Lower leg skin (tissue), 4 donors: Measurements from ENCODE around the gene PDIA6. TPM values are rescaled to one million over a fixed set of nuclear protein-coding genes. Genes with fewer than 3 reads are reported as not detected.

Experiments
- DNase-seq, 2 donors: peaks; one replicate each; pipeline ENCODE4 v3.0.0-alpha.2; 2019; ENCODE audit warnings: low spot score in 2 of 2
- H3K4me3 ChIP-seq: fragments of 200-600 bp; sonication (generic); 2 replicates; pipeline ENCODE4 v1.5.1; 2017; ENCODE audit warnings: mild to moderate bottlenecking, low read depth; ENCODE audit not compliant: poor library complexity, severe bottlenecking
- POLR2A ChIP-seq, 2 donors: fragments of 450-650 bp; IDR thresholded peaks; one replicate each; pipeline ENCODE4 v1.6.1; 2016 to 2017; ENCODE audit warnings: antibody characterized with exemption in 2 of 2, mild to moderate bottlenecking in 1 of 2, moderate library complexity in 1 of 2
- WGBS, 2 donors: methylation state at CpG; one replicate each; pipeline ENCODE4 v1.1.5; 2018; 5-methylcytosine and 5-hydroxymethylcytosine counted together
- intact Hi-C: fragments of 100-400 bp; cut with DNase I; formaldehyde crosslinking; loops from one replicate; pipeline ENCODE4 v1.15.0; 2023; ENCODE audit warnings: low total_unique reads
- total RNA-seq, 4 donors: library from RNA; depleted of rRNA; stranded (reverse); fragments of >200 nt; gene quantifications; one replicate each; pipeline ENCODE4 v1.1.0, GENCODE V29; 2016
- TF ChIP-seq, protein P1 (sequence below), 3 donors: fragments of 450-650 bp; IDR thresholded peaks; one replicate each; pipeline ENCODE4 v1.5.1; 2016; ENCODE audit warnings: antibody characterized with exemption in 3 of 3, mild to moderate bottlenecking in 3 of 3, moderate library complexity in 2 of 3

The PDIA6 gene
- total RNA-seq, 4 donors from 2014 or later: 50.5 to 97.7 (median 73.7) TPM

DNA sequence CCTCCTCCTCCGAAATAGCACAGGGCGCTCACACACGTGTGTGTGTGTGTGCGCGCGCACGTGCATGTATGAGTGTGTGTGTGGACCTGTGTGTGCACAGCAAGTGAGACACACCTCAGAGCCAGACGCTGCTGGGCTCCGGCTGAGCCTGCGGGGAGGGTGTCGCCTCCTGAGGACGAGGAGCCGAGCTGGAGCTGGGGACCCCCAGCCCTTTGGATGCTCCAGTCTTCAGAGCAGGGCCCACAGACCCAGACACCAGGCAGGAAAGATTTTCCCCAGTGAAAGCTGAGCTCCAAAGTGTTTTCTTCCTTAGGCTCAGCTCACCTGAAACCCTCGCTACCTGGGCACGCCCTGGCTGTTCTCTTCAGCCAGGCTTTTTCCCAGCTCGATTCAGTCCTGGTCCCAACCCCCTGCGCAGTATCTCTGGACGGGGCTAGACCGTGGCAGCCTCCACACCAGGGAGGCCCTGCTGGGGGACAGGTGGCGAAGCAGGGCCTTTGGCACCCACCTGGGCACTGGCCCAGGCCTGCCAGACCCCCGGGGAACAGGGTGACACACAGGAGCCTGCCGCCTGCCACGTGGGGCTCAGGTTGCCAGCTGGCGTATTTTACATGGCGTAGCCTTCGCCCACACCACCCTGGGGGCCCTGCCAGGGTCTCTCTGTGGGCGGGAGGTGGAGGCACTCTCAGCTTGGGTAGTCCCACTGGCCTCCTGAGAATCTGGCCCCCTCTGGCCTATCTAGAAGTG is 36.2 kb downstream of the PDIA6 start:
- DNase-seq: peak in 1 of 2 donors; percentile 74
- no peak overlapping the region for H3K4me3 ChIP-seq
- 55 to 58% methylated on average over 25 to 27 of the region's 27 CpGs for WGBS, 2 donors
- TF ChIP-seq, protein P1, sequence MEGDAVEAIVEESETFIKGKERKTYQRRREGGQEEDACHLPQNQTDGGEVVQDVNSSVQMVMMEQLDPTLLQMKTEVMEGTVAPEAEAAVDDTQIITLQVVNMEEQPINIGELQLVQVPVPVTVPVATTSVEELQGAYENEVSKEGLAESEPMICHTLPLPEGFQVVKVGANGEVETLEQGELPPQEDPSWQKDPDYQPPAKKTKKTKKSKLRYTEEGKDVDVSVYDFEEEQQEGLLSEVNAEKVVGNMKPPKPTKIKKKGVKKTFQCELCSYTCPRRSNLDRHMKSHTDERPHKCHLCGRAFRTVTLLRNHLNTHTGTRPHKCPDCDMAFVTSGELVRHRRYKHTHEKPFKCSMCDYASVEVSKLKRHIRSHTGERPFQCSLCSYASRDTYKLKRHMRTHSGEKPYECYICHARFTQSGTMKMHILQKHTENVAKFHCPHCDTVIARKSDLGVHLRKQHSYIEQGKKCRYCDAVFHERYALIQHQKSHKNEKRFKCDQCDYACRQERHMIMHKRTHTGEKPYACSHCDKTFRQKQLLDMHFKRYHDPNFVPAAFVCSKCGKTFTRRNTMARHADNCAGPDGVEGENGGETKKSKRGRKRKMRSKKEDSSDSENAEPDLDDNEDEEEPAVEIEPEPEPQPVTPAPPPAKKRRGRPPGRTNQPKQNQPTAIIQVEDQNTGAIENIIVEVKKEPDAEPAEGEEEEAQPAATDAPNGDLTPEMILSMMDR (IDR thresholded peaks at IDR 0.05): no peak
- no peak for TF ChIP-seq POLR2A (IDR thresholded peaks at IDR 0.05)
- intact Hi-C loops: no loop called here

DNA sequence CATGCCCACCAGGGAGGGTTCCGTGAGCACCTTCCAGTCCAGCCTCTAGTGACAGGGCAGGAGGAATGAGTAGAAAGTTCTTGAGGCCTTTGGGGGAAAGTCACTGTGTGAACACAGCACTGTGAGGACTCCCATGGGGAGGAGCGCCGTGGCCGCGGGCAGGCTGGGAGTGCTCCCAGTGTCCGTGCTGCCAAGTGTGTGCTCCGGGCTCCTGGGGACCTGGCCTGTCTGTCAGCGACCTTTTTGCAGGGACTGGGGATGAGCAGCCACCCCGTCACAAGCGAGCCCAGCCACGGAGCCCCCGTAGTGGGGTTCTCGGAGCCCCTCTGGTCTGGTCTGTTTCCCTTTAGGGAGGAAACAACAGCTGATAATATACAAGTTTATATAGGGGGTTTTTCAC is 36.8 kb downstream of the PDIA6 start:
- WGBS, 2 donors: 72 to 80% methylated on average over 13 of the region's 13 CpGs
- H3K4me3 ChIP-seq: no peak overlapping the region
- TF ChIP-seq, protein P1 (IDR thresholded peaks at IDR 0.05): no peak
- TF ChIP-seq POLR2A (IDR thresholded peaks at IDR 0.05): no peak
- intact Hi-C loops: no loop called here
- DNase-seq: no peak

DNA sequence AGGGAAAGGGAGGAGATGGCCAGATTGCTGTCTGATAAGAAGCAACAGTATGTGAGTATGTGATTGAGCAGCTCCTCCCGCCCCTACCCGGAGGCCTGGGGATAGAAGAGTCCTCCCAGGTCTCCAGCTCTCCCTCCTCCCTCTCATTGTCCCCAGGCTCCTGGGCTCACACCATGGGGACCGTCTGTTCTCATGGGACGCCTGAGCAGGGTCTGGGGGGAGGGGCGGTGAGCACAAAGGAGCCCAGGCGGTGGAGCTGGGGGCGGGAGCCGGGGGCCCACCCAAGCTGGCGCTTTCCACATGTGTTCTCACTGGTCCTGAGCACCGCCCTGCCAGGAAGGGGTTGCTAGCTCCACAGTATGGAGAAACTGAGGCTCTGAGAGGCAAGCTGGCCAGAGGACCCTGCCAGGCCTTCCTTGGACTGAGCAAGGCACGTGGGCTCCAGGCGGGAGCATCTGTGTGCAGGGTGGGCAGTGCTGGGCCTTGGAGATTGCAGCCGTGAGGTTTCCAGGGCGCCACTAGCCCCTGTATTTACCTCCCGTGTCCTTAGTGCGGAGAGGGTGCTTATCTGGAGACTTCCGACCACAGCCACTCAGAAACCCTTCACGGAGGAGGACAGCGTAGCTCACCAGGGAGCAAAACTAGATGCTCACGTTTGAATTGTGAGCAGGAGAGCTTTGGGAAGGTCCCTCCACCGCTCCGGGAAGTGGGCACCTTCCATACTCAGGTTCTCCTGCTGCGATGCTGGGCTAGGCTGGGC is 37.4 kb downstream of the PDIA6 start:
- no peak overlapping the region for H3K4me3 ChIP-seq
- WGBS, 2 donors: 75 to 80% methylated on average over 23 of the region's 23 CpGs
- intact Hi-C loops: no loop called here
- TF ChIP-seq, protein P1 (IDR thresholded peaks at IDR 0.05): no peak
- TF ChIP-seq POLR2A (IDR thresholded peaks at IDR 0.05): no peak
- no peak for DNase-seq

DNA sequence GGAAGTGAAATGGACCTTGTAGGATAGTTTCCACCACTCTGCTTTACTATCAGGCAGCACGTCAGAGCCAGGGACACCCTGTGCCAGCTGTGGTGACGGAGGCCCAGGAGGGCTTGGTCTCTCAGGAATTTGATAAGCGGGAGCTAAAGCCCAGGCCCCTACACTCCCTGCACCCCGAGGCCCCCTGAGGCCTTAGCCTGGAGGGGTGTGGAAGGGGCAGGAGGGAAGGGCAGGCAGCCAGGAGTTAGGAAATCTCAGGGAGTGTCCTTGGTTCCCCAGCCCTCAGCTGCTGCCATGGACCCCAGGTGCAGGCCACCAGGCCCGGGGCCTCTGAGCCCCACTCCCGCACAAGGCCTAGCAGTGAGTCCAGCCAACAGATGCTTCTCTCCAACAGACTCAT is 38.2 kb downstream of the PDIA6 start:
- WGBS, 2 donors: 45 to 51% methylated on average over 5 of the region's 6 CpGs
- no peak for DNase-seq
- no peak overlapping the region for H3K4me3 ChIP-seq
- TF ChIP-seq, protein P1 (IDR thresholded peaks at IDR 0.05): no peak
- no peak for TF ChIP-seq POLR2A (IDR thresholded peaks at IDR 0.05)
- intact Hi-C loops: no loop called here

DNA sequence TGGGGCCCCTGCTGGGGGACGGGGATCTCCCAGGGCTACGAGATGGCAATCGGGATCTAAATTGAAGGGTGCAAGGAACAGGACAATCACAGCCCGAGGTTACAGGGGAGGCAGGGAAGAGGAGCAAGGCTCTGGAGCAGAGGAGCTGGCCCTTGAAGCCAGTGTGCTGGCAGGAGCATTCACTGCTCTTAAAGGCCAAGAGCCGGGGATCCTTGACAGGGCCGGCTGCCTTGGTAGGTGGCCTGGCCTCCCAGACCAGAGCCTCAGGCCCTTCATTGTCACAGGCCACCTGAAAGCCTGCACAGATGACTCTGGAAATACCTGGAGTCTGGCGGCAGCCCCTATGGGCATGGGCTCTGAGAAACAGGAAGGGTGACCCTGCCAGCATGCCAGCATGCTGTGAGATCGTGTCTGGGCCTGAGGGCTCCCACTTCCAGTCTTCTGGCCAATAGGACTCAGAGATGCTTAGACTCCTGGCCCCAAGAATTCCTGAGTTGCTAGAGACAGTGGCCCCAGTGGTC is 38.7 kb downstream of the PDIA6 start:
- TF ChIP-seq, protein P1 (IDR thresholded peaks at IDR 0.05): no peak
- no peak for TF ChIP-seq POLR2A (IDR thresholded peaks at IDR 0.05)
- no peak overlapping the region for H3K4me3 ChIP-seq
- no peak for DNase-seq
- intact Hi-C loops: no loop called here
- 42 to 44% methylated on average over 6 to 7 of the region's 8 CpGs for WGBS, 2 donors
